PC-9 (cell line): ENCODE data around the gene FAF1. TPM values are rescaled to one million over a fixed set of nuclear protein-coding genes. Genes with fewer than 3 reads are reported as not detected.

Experiments
- BruUV-seq: library from RNA; stranded (reverse); fragments of 400-500 nt; replicated peaks from 2 replicates; lab custom pipeline; 2021; lab: Mats Ljungman, UMichigan
- CTCF ChIA-PET: fragments of 300-600 bp; sonication (Branson Sonifier 250); formaldehyde crosslinking; loops from one replicate; lab custom pipeline; 2022; ENCODE audit warnings: antibody characterized with exemption; lab: Charles Lee
- POLR2A ChIA-PET: fragments of 300-600 bp; sonication (Branson Sonifier 250); formaldehyde crosslinking; loops from one replicate; lab custom pipeline; 2022; ENCODE audit warnings: antibody characterized with exemption; ENCODE audit not compliant: unreplicated experiment; lab: Charles Lee
- DNase-seq, 2 experiments: peaks; one replicate each; pipeline versions ENCODE4 v3.0.0 to v3.0.0-alpha.2; 2015 to 2022; ENCODE audit warnings: mixed read lengths in 1 of 2
- H2AFZ ChIP-seq: fragments of 200-600 bp; sonication (generic); 2 replicates; pipeline ENCODE4 v1.8.1; 2017; ENCODE audit warnings: antibody characterized with exemption
- H3F3A ChIP-seq: fragments of 200-600 bp; sonication (generic); 2 replicates; pipeline ENCODE4 v1.8.1; 2017; ENCODE audit warnings: antibody characterized with exemption, mild to moderate bottlenecking, low read depth; ENCODE audit not compliant: insufficient read depth
- H3K27ac ChIP-seq: fragments of 200-600 bp; sonication (generic); 2 replicates; pipeline ENCODE4 v1.6.1; 2016; ENCODE audit warnings: mixed run types
- H3K27me3 ChIP-seq: fragments of 200-600 bp; sonication (generic); 2 replicates; pipeline ENCODE4 v1.6.1; 2016; ENCODE audit warnings: low read depth, mixed run types; ENCODE audit not compliant: insufficient read depth
- H3K36me3 ChIP-seq: fragments of 200-600 bp; sonication (generic); 2 replicates; pipeline ENCODE4 v1.6.1; 2016; ENCODE audit warnings: low read depth, mixed run types
- H3K4me1 ChIP-seq: fragments of 200-600 bp; sonication (generic); replicated peaks from 2 replicates; pipeline ENCODE4 v1.6.1; 2016; ENCODE audit warnings: mixed run types; ENCODE audit not compliant: insufficient read depth
- H3K4me2 ChIP-seq: fragments of 200-600 bp; sonication (generic); 2 replicates; pipeline ENCODE4 v1.6.1; 2017; ENCODE audit warnings: mixed run types
- H3K4me3 ChIP-seq: fragments of 200-600 bp; sonication (generic); 2 replicates; pipeline ENCODE4 v1.6.1; 2016; ENCODE audit warnings: mixed run types
- H3K79me2 ChIP-seq: fragments of 200-600 bp; sonication (generic); 2 replicates; pipeline ENCODE4 v1.6.1; 2017; ENCODE audit warnings: low read depth, mixed run types
- H3K9me2 ChIP-seq: fragments of 200-600 bp; sonication (generic); 2 replicates; pipeline ENCODE4 v1.8.1; 2017; ENCODE audit warnings: mild to moderate bottlenecking; ENCODE audit not compliant: insufficient read depth
- H3K9me3 ChIP-seq: fragments of 200-600 bp; sonication (generic); 2 replicates; pipeline ENCODE4 v1.8.1; 2016; ENCODE audit warnings: low read depth; ENCODE audit not compliant: insufficient read depth
- H4K20me1 ChIP-seq: fragments of 200-600 bp; sonication (generic); 2 replicates; pipeline ENCODE4 v1.8.1; 2017; ENCODE audit not compliant: insufficient read depth
- CTCF ChIP-seq: fragments of 200-600 bp; sonication (generic); conservative IDR thresholded peaks from 2 replicates; pipeline ENCODE4 v1.6.1; 2017; ENCODE audit warnings: mixed run types, antibody characterized with exemption, mild to moderate bottlenecking, moderate library complexity
- EZH2 ChIP-seq: fragments of 200-600 bp; sonication (generic); IDR thresholded peaks from 2 replicates; pipeline ENCODE4 v1.8.0; 2017; ENCODE audit warnings: antibody characterized with exemption, low read depth
- intact Hi-C: fragments of 100-400 bp; cut with micrococcal nuclease; formaldehyde crosslinking; loops from one replicate; pipeline ENCODE4 v1.10.0; 2022; ENCODE audit not compliant: unreplicated experiment
- total RNA-seq: library from RNA; stranded (reverse); gene quantifications from 2 replicates; pipeline ENCODE4 v1.2.3, GENCODE V29; 2021

Gene FAF1
- total RNA-seq, 1 experiment from 2014 or later = 105 TPM

DNA sequence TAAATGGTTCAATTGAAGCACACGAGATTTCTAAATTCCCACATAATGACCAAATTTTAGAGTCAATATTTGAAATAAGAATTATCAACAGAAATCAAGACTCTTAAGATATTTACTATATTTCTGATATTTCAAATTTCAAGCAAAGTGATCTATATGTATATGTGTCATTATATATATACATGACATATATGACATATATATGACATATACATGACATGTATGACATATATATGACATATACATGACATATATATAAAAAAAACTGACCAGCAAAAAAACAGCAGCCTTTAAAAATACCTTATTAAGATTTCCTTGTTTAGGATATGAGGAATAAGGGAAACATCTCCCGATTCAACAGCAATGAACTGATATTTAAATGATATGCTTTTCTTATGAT, 266.2 kb downstream of the FAF1 start:
- Histone ChIP-seq H3K27me3 (no peaks in the 10 kb centered on the region), H3K79me2 (no peaks in the 10 kb centered on the region), H3K9me3 (no peaks in the 10 kb centered on the region), H3F3A (no peaks in the 10 kb centered on the region), H3K4me2 (no peak overlapping the region), H3K36me3 (0 out of 2 replicates have a peak, but pooled peaks cover 8% of the 10 kb centered on the region), H4K20me1 (0 out of 2 replicates have a peak, but pooled peaks cover under 1% of the 10 kb centered on the region), H3K9me2 (no peaks in the 10 kb centered on the region; the same call in 1 of the 2 replicates), H3K4me3 (no peak overlapping the region), H3K4me1 (no peaks in the 10 kb centered on the region), H3K27ac (no peak overlapping the region), H2AFZ (no peak overlapping the region)
- CTCF ChIA-PET = no interaction called here
- BruUV-seq = no TSS peak
- no peak for DNase-seq
- TF ChIP-seq CTCF (no peak), EZH2 (no peak)
- intact Hi-C loops = no loop called here
- POLR2A ChIA-PET = no interaction called here

GRCh38 chr1:50684185-50684584, 275.9 kb downstream of the FAF1 start:
- DNase-seq = no peak
- no TSS peak for BruUV-seq
- H3K4me1 ChIP-seq = no peaks in the 10 kb centered on the region
- no peaks in the 10 kb centered on the region for H3K9me2 ChIP-seq
- H3K27ac ChIP-seq = no peak overlapping the region
- H4K20me1 ChIP-seq = no peaks in the 10 kb centered on the region; the same call in 1 of the 2 replicates
- TF ChIP-seq EZH2 (no peak), CTCF (0 out of 2 replicates have a peak, but pooled peaks have one; percentile 13)
- intact Hi-C loops = no loop called here
- ChIA-PET CTCF (no interaction called here), POLR2A (no interaction called here)
- H3K4me2 ChIP-seq = no peak overlapping the region
- H3K27me3 ChIP-seq = no peaks in the 10 kb centered on the region
- H3K79me2 ChIP-seq = no peaks in the 10 kb centered on the region
- H3K4me3 ChIP-seq = no peak overlapping the region
- H3K9me3 ChIP-seq = no peaks in the 10 kb centered on the region
- no peaks in the 10 kb centered on the region for H3K36me3 ChIP-seq
- peaks cover 8% of the 10 kb centered on the region; the same call in 1 of the 2 replicates for H3F3A ChIP-seq
- no peak overlapping the region for H2AFZ ChIP-seq

GRCh38 chr1:50681931-50682330, 278.1 kb downstream of the FAF1 start:
- intact Hi-C loops = no loop called here
- Histone ChIP-seq H3K4me1 (no peaks in the 10 kb centered on the region), H2AFZ (no peak overlapping the region), H3K27ac (no peak overlapping the region), H3F3A (peaks cover 8% of the 10 kb centered on the region; the same call in 1 of the 2 replicates), H4K20me1 (no peaks in the 10 kb centered on the region; the same call in 1 of the 2 replicates), H3K9me3 (no peaks in the 10 kb centered on the region), H3K4me2 (no peak overlapping the region), H3K79me2 (no peaks in the 10 kb centered on the region), H3K9me2 (no peaks in the 10 kb centered on the region), H3K36me3 (no peaks in the 10 kb centered on the region), H3K27me3 (no peaks in the 10 kb centered on the region), H3K4me3 (no peak overlapping the region)
- TF ChIP-seq EZH2 (no peak), CTCF (no peak)
- no peak for DNase-seq
- ChIA-PET CTCF (no interaction called here), POLR2A (no interaction called here)
- BruUV-seq = no TSS peak
